Endothelial cell of umbilical vein (primary cell): Measurements from ENCODE around the gene RAB40C. TPM values are rescaled to one million over a fixed set of nuclear protein-coding genes. Genes with fewer than 3 reads are reported as not detected.
A peak's percentile ranks its signal among the peaks of the same experiment; 100 is the strongest.

Source experiments
- BruUV-seq: library from RNA; stranded (reverse); fragments of 400-500 nt; replicated peaks from 2 replicates; lab custom pipeline; 2021; lab: Mats Ljungman, UMichigan
- CTCF ChIA-PET: fragments of 300-600, 350-600 bp; sonication (Branson Sonifier 250); formaldehyde crosslinking; loops from one replicate; lab custom pipeline; 2021; ENCODE audit warnings: antibody characterized with exemption, inconsistent platforms; lab: Charles Lee
- POLR2A ChIA-PET: fragments of 300-600, 350-600 bp; sonication (Branson Sonifier 250); formaldehyde crosslinking; loops from one replicate; lab custom pipeline; 2021; ENCODE audit warnings: antibody characterized with exemption, inconsistent platforms; lab: Charles Lee
- DNase-seq: peaks from one replicate; pipeline ENCODE4 v3.0.0-alpha.2; 2011; ENCODE audit warnings: low read depth, low spot score
- FAIRE-seq: peaks from 2 replicates; lab custom pipeline; 2011; peaks lifted over from hg19 to GRCh38; lab: Jason Lieb, UNC
- H2AFZ ChIP-seq: 2 replicates; pipeline ENCODE4 v1.6.0; 2012; ENCODE audit warnings: low read depth, low read length, control low read depth, inconsistent platforms
- H3K27ac ChIP-seq: 2 replicates; pipeline ENCODE4 v1.5.1; 2011; ENCODE audit warnings: low read depth, mild to moderate bottlenecking, control low read depth, low read length, moderate library complexity; ENCODE audit not compliant: insufficient read depth
- H3K27me3 ChIP-seq, 2 experiments: 2 replicates each; pipeline versions ENCODE4 v1.6.0 to v1.6.1; 2011; ENCODE audit warnings: low read length in 2 of 2, mixed read lengths in 1 of 2; ENCODE audit not compliant: control insufficient read depth in 2 of 2, insufficient read depth in 2 of 2
- H3K36me3 ChIP-seq, 2 experiments: 2 replicates in 1 of 2; 3 replicates in 1 of 2; pipeline ENCODE4 v1.5.1; 2011; ENCODE audit warnings: low read length in 2 of 2, mild to moderate bottlenecking in 1 of 2, moderate library complexity in 1 of 2; ENCODE audit not compliant: control insufficient read depth in 2 of 2, insufficient read depth in 2 of 2; ENCODE audit errors: extremely low read depth in 1 of 2
- H3K4me1 ChIP-seq: 3 replicates; pipeline ENCODE4 v1.5.1; 2011; ENCODE audit warnings: mild to moderate bottlenecking, low read length; ENCODE audit not compliant: control insufficient read depth, insufficient read depth; ENCODE audit errors: extremely low read depth
- H3K4me2 ChIP-seq: 2 replicates; pipeline ENCODE4 v1.6.1; 2011; ENCODE audit warnings: low read length, control low read depth, mixed read lengths; ENCODE audit not compliant: insufficient read depth
- H3K4me3 ChIP-seq, 3 experiments: fragments of 200-600 bp in 1 of 3; sonication (generic), shearing (Covaris generic) in 1 of 3; replicated peaks in 1 of 3; 2 replicates each; pipeline ENCODE4 v1.5.1; 2011 to 2016; ENCODE audit warnings: control low read depth in 3 of 3, low read length in 3 of 3, mild to moderate bottlenecking in 2 of 3, inconsistent platforms in 1 of 3, low read depth in 1 of 3, moderate library complexity in 1 of 3; ENCODE audit not compliant: insufficient read depth in 1 of 3
- H3K79me2 ChIP-seq: 2 replicates; pipeline ENCODE4 v1.6.0; 2012; ENCODE audit warnings: low read length, inconsistent platforms; ENCODE audit not compliant: control insufficient read depth, insufficient read depth
- H3K9ac ChIP-seq: replicated peaks from 2 replicates; pipeline ENCODE3; 2011; ENCODE audit warnings: low read length, control low read depth; ENCODE audit not compliant: insufficient read depth; ENCODE audit errors: extremely low read depth
- H3K9me1 ChIP-seq: replicated peaks from 3 replicates; pipeline ENCODE4 v1.6.0; 2011; ENCODE audit warnings: mild to moderate bottlenecking, low read length; ENCODE audit not compliant: control insufficient read depth, insufficient read depth; ENCODE audit errors: extremely low read depth
- H3K9me3 ChIP-seq: replicated peaks from 2 replicates; pipeline ENCODE4 v1.5.1; 2012; ENCODE audit warnings: low read length, inconsistent platforms; ENCODE audit not compliant: control insufficient read depth, insufficient read depth
- H4K20me1 ChIP-seq: replicated peaks from 2 replicates; pipeline ENCODE3; 2011; ENCODE audit warnings: mild to moderate bottlenecking, low read length; ENCODE audit not compliant: control insufficient read depth, insufficient read depth; ENCODE audit errors: extremely low read depth
- EZH2 ChIP-seq: IDR thresholded peaks from 2 replicates; pipeline ENCODE4 v1.6.1; 2012; ENCODE audit warnings: borderline replicate concordance, low read depth, mild to moderate bottlenecking, moderate library complexity, low read length, inconsistent platforms; ENCODE audit not compliant: severe bottlenecking
- FOS ChIP-seq: IDR thresholded peaks from 2 replicates; pipeline ENCODE4 v1.6.1; 2011; ENCODE audit warnings: mild to moderate bottlenecking, low read length, moderate library complexity, borderline replicate concordance; ENCODE audit not compliant: insufficient read depth
- MYC ChIP-seq: IDR thresholded peaks from one replicate; pipeline ENCODE4 v1.6.1; 2011; ENCODE audit warnings: mild to moderate bottlenecking, low read depth, low read length
- POLR2A ChIP-seq: IDR thresholded peaks from 2 replicates; pipeline ENCODE4 v1.6.1; 2012; ENCODE audit warnings: low read depth, mild to moderate bottlenecking, control low read depth, low read length
- POLR2AphosphoS5 ChIP-seq: IDR thresholded peaks from 2 replicates; pipeline ENCODE4 v1.6.1; 2012; ENCODE audit warnings: low read depth, mild to moderate bottlenecking, control low read depth, low read length, moderate library complexity; ENCODE audit not compliant: insufficient read depth
- dilution Hi-C: fragments of 300-500 bp; cut with MboI; formaldehyde crosslinking; loops from one replicate; pipeline ENCODE4 v1.15.0; 2019; ENCODE audit warnings: low sequenced_read_pairs; ENCODE audit not compliant: extremely low pct_ligation_motif_present
- intact Hi-C: fragments of 100-400 bp; cut with micrococcal nuclease; formaldehyde crosslinking; loops from one replicate; pipeline ENCODE4 v1.10.0; 2022
- polyA plus RNA-seq, 4 experiments: library from polyadenylated mRNA; depleted of rRNA in 3 of 4; stranded (reverse) in 3 of 4; unstranded in 1 of 4; fragments of >200 nt; gene quantifications; 2 replicates each; pipeline versions ENCODE4 v1.2.1 to v1.2.3, GENCODE V29; 2011 to 2012; ENCODE audit warnings: missing spikeins in 1 of 4
- total RNA-seq: library from RNA; stranded (reverse); gene quantifications from 2 replicates; pipeline ENCODE4 v1.2.3, GENCODE V29; 2021
- TF ChIP-seq, protein P1 (sequence below), 2 donors: IDR thresholded peaks; 1 replicate in 1 of 2; 2 replicates in 1 of 2; pipeline ENCODE4 v1.5.1; 2011; ENCODE audit warnings: low read length in 2 of 2, mild to moderate bottlenecking in 2 of 2, moderate library complexity in 2 of 2, control low read depth in 1 of 2, inconsistent platforms in 1 of 2, low read depth in 1 of 2; ENCODE audit not compliant: insufficient read depth in 1 of 2; ENCODE audit errors: extremely low read depth in 1 of 2

The RAB40C gene
- total and polyA plus RNA-seq, 2 donors (not counting 3 experiments of a cell fraction or from before 2014, with no cell fraction given) = 12.4 to 18.8 TPM

DNA sequence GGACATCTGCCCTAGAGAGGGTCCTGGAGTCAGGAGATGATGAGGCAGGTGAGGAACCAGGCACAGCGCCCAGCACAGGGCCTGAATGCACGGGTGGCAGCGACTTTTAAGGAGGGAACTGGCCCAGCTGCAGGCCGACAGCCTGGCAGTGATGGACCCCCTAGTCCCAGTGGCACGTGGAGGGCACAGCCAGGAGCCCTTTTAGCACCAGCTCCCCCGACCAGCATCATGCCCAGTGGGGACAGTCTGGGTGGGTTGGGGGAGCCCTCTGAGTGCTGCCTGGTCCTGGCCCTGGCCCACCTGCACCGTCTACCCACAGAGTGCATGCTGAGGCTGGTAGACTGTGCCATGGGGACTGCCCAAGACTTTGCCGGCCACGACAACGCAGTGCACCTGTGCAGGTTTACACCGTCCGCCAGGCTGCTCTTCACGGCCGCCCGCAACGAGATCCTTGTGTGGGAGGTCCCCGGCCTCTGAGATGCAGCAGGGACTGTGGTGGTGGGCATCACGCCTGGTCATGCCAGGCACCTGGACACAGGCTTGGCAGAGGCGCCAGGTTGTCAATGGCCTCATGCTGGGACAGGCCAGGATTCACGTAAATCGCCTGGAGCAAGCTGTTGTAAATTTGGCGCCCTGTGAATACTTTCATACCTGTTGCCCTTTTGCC, 77.4 kb downstream of the RAB40C start:
- Histone ChIP-seq H3K4me2 (no peak overlapping the region), H3K36me3 (peaks cover 3 to 22% of the 10 kb centered on the region in 2 experiments), H3K9me1 (no peaks in the 10 kb centered on the region), H4K20me1 (no peaks in the 10 kb centered on the region), H3K4me3 (no peak overlapping the region), H3K27me3 (no peaks in the 10 kb centered on the region), H3K9ac (no peak overlapping the region), H3K4me1 (no peaks in the 10 kb centered on the region), H3K79me2 (peaks cover 18% of the 10 kb centered on the region), H2AFZ (peak overlapping the region; percentile 79), H3K9me3 (no peaks in the 10 kb centered on the region), H3K27ac (no peak overlapping the region)
- no TSS peak for BruUV-seq
- no peak for TF ChIP-seq MYC
- TF ChIP-seq FOS = no peak
- no peak for TF ChIP-seq POLR2AphosphoS5
- dilution Hi-C loops = no loop called here
- intact Hi-C loops = no loop called here
- CTCF ChIA-PET = interaction anchor here (0.7 to 1.8 kb wide), 4 partner anchors 9 to 88 kb away, joined by 3 to 6 read pairs (median 4); no protein-coding TSS in a partner anchor
- DNase-seq (no peak), FAIRE-seq (no peak)
- POLR2A ChIA-PET = no interaction called here

DNA sequence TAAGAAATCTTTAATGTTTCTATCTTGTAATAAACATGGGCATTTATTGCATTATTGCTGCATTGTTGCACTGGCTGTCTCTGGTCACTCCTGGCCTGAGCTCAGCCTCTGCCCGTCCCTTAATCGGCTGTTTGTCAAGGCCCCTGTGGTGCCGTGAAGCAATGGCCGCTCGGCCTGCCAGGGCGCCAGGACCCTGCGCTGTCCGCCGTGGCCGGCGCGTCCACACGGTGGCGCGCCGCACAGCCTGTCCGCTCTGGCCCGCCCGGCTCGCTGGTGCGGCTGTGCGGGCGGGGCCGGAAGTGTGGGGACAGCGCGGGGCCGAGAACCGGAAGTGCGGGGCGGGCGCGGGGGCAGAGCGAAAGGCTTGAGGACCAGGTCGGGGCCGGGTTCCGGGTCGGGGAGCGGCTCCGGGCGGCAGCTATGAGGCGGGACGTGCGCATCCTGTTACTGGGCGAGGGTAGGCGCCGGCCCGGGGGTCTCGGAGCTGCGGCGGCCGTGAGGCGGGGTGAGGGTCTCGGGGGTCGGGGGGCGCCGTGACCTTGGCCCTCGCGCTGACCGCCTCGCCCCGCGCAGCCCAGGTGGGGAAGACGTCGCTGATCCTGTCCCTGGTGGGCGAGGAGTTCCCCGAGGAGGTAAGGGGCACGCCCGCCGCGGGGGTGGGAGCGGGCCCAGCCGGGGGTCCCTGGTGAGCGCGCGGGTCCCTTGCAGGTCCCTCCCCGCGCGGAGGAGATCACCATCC, 78.1 kb downstream of the RAB40C start, which contains the start of gene RHOT2:
RHOT2 (plus strand) TSS at position 353 of the 739 bp plus-strand sequence; CDS start at position 421, 68 bp downstream.
- Histone ChIP-seq H3K36me3 (peaks cover 5 to 29% of the 10 kb centered on the region in 2 experiments), H3K9me1 (no peaks in the 10 kb centered on the region), H3K9me3 (no peaks in the 10 kb centered on the region), H3K79me2 (peaks cover 18% of the 10 kb centered on the region), H3K4me3 (peak within 1 kb of the TSS; percentile 65 to 80 (median 79)), H3K27ac (peak within 1 kb of the TSS; percentile 48), H3K27me3 (no peaks in the 10 kb centered on the region), H4K20me1 (no peaks in the 10 kb centered on the region), H3K4me1 (no peaks in the 10 kb centered on the region), H3K9ac (peak within 1 kb of the TSS; percentile 81), H3K4me2 (peak within 1 kb of the TSS; percentile 59), H2AFZ (peak within 1 kb of the TSS; percentile 79)
- CTCF ChIA-PET = interaction anchor here (0.7 to 1.8 kb wide), 5 partner anchors 8 to 89 kb away, joined by 3 to 6 read pairs (median 4); partner anchors contain the start of gene STUB1
- dilution Hi-C loops (no loop called here), intact Hi-C loops (loop anchor here (1.0 kb wide), 2 partner anchors 11 to 79 kb away; no protein-coding TSS in a partner anchor)
- POLR2A ChIA-PET = no interaction called here
- no TSS peak for BruUV-seq
- peak; percentile 86 for DNase-seq
- TF ChIP-seq EZH2 (no peak), POLR2AphosphoS5 (peak; percentile 92), POLR2A (peak; percentile 79), FOS (no peak)
- TF ChIP-seq, protein P1, sequence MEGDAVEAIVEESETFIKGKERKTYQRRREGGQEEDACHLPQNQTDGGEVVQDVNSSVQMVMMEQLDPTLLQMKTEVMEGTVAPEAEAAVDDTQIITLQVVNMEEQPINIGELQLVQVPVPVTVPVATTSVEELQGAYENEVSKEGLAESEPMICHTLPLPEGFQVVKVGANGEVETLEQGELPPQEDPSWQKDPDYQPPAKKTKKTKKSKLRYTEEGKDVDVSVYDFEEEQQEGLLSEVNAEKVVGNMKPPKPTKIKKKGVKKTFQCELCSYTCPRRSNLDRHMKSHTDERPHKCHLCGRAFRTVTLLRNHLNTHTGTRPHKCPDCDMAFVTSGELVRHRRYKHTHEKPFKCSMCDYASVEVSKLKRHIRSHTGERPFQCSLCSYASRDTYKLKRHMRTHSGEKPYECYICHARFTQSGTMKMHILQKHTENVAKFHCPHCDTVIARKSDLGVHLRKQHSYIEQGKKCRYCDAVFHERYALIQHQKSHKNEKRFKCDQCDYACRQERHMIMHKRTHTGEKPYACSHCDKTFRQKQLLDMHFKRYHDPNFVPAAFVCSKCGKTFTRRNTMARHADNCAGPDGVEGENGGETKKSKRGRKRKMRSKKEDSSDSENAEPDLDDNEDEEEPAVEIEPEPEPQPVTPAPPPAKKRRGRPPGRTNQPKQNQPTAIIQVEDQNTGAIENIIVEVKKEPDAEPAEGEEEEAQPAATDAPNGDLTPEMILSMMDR (IDR thresholded peaks at IDR 0.05; ENCODE audit: extremely low read depth in 1 of 2, insufficient read depth in 1 of 2, low read depth in 1 of 2, low read length in 2 of 2) = peak; percentile 70 to 96
- FAIRE-seq = peak; percentile 79
